K562 treated with DMSO at 1 percent for 4 hours (cell line): ENCODE data around the gene OR6A2. TPM values are rescaled to one million over a fixed set of nuclear protein-coding genes. Genes with fewer than 3 reads are reported as not detected.

Experiments used
- total RNA-seq: library from RNA; unstranded; fragments of 300-600 nt; gene quantifications from 2 replicates; pipeline ENCODE4 v1.2.3, GENCODE V29; 2022; ENCODE audit not compliant: insufficient read depth

OR6A2 gene
- total RNA-seq: not detected in 2 replicates

GRCh38 chr11:6799402-6799801, at the start of gene OR6A2:
Gene OR6A2 (minus strand): TSS chr11:6799689. CDS start chr11:6795708, 3,981 bp downstream.

GRCh38 chr11:6845383-6845782, 45.9 kb upstream of the OR6A2 start, which contains the start of gene OR10A5:
Gene OR10A5 (plus strand): TSS chr11:6845683. CDS start chr11:6845683, 0 bp downstream.

DNA sequence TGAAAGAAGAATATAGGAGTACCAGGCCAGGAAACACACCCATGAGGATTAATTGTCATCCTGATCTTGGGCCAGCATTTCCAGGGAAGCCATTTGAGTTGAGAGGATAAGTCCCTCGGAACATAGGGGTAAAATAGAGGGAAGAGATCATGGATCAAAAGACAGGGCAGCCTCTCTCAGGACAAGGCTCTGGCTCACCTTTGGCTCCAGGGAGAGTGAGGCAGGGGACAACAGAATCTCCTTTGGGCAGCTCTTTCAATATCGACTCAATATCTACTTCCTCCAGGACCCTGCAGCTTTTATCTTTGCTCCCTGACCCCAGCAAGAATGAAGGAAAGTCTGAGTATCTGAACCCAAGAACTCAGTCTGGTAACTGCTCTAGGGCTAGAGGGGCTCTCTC, 16.8 kb downstream of the OR6A2 start, which contains the start of gene OR2AG1:
Gene OR2AG1 (plus strand): TSS at position 301 of the 400 bp plus-strand sequence. CDS start 2,018 bp downstream, outside the sequence.

GRCh38 chr11:6771926-6772893, 27.3 kb downstream of the OR6A2 start, which contains the start of gene OR2AG2:
Gene OR2AG2 (minus strand): TSS chr11:6771976. CDS start chr11:6768957, 3,019 bp downstream.

Other genes starting within 250 kb of the OR6A2 start
- 10.7 and 15.2 TPM in 2 replicates for gene RRP8, start 196.1 kb downstream of the OR6A2 start, total RNA-seq
- 108 and 115 TPM in 2 replicates for gene ILK, start 195.9 kb downstream of the OR6A2 start, total RNA-seq
- 81.9 and 99.0 TPM in 2 replicates for gene TAF10, start 187.5 kb downstream of the OR6A2 start, total RNA-seq
- gene TPP1, start 180.3 kb downstream of the OR6A2 start, total RNA-seq: 122 and 151 TPM in 2 replicates
- gene DCHS1, start 143.9 kb downstream of the OR6A2 start, total RNA-seq: 0.23 and 0.38 TPM in 2 replicates
- 35.8 and 45.4 TPM in 2 replicates for gene MRPL17, start 116.3 kb downstream of the OR6A2 start, total RNA-seq
- 0.49 TPM in 1 of 2 replicates, not detected in the other for gene OR2AG2, start 27.7 kb downstream of the OR6A2 start, total RNA-seq
- gene OR2AG1, start 16.7 kb downstream of the OR6A2 start, total RNA-seq: not detected in 2 replicates
- not detected in 2 replicates for gene OR10A5, start 46.0 kb upstream of the OR6A2 start, total RNA-seq
- not detected in 2 replicates for gene OR10A2, start 63.4 kb upstream of the OR6A2 start, total RNA-seq
- gene OR10A4, start 76.9 kb upstream of the OR6A2 start, total RNA-seq: not detected in 2 replicates
- gene OR2D2, start 92.8 kb upstream of the OR6A2 start, total RNA-seq: not detected in 2 replicates
- not detected in 2 replicates for gene OR2D3, start 121.3 kb upstream of the OR6A2 start, total RNA-seq
- gene ZNF215, start 126.7 kb upstream of the OR6A2 start, total RNA-seq: 2.6 and 3.6 TPM in 2 replicates
- not detected in 2 replicates for gene ZNF214, start 220.7 kb upstream of the OR6A2 start, total RNA-seq
- gene NLRP14, start 220.8 kb upstream of the OR6A2 start, total RNA-seq: 0.31 TPM in 1 of 2 replicates, not detected in the other